DOHH2 (cell line): ENCODE results near the gene NREP.

Experiments
- H3F3A ChIP-seq: fragments of 200-600 bp; sonication (generic), shearing (Covaris generic); 2 replicates; pipeline ENCODE4 v1.6.0; 2016; ENCODE audit warnings: antibody characterized with exemption, mild to moderate bottlenecking; ENCODE audit not compliant: control insufficient read depth, insufficient read depth
- H3K27ac ChIP-seq: fragments of 200-600 bp; sonication (generic); 2 replicates; pipeline ENCODE4 v1.5.1; 2014; ENCODE audit warnings: low read depth, mild to moderate bottlenecking, low read length, moderate library complexity
- H3K27me3 ChIP-seq: fragments of 200-600 bp; sonication (generic); 2 replicates; pipeline ENCODE4 v1.6.1; 2014; ENCODE audit warnings: mild to moderate bottlenecking, low read length, mixed read lengths; ENCODE audit not compliant: control insufficient read depth
- H3K36me3 ChIP-seq: fragments of 200-600 bp; sonication (generic); 2 replicates; pipeline ENCODE4 v1.6.1; 2014; ENCODE audit warnings: mild to moderate bottlenecking, low read length, moderate library complexity, mixed read lengths; ENCODE audit not compliant: control insufficient read depth
- H3K4me1 ChIP-seq: fragments of 200-600 bp; sonication (generic); 2 replicates; pipeline ENCODE4 v1.6.1; 2014; ENCODE audit warnings: mild to moderate bottlenecking, low read length, mixed read lengths; ENCODE audit not compliant: control insufficient read depth
- H3K4me2 ChIP-seq: fragments of 200-600 bp; sonication (generic); 2 replicates; pipeline ENCODE4 v1.6.0; 2014; ENCODE audit warnings: mild to moderate bottlenecking, low read length, moderate library complexity
- H3K4me3 ChIP-seq: fragments of 200-600 bp; sonication (generic); 2 replicates; pipeline ENCODE4 v1.5.1; 2014; ENCODE audit warnings: mild to moderate bottlenecking, low read length, mixed read lengths
- H3K79me2 ChIP-seq: fragments of 200-600 bp; sonication (generic); 2 replicates; pipeline ENCODE4 v1.6.1; 2014; ENCODE audit warnings: mild to moderate bottlenecking, low read length, mixed read lengths; ENCODE audit not compliant: control insufficient read depth
- H3K9me2 ChIP-seq: fragments of 200-600 bp; sonication (generic); replicated peaks from 2 replicates; pipeline ENCODE4 v1.6.1; 2014; ENCODE audit warnings: mild to moderate bottlenecking, low read length, mixed read lengths; ENCODE audit not compliant: control insufficient read depth
- H3K9me3 ChIP-seq: fragments of 200-600 bp; sonication (generic); 2 replicates; pipeline ENCODE4 v1.6.1; 2014; ENCODE audit warnings: antibody characterized with exemption, low read length, mixed read lengths; ENCODE audit not compliant: control insufficient read depth, insufficient read depth
- H4K20me1 ChIP-seq: fragments of 200-600 bp; sonication (generic); 2 replicates; pipeline ENCODE4 v1.6.0; 2014; ENCODE audit warnings: low read depth, mild to moderate bottlenecking, antibody characterized with exemption, low read length, moderate library complexity; ENCODE audit not compliant: control insufficient read depth, insufficient read depth
- EZH2phosphoT487 ChIP-seq: fragments of 200-600 bp; sonication (generic); IDR thresholded peaks from 2 replicates; pipeline ENCODE4 v1.6.1; 2017; ENCODE audit warnings: borderline replicate concordance, mild to moderate bottlenecking, antibody characterized with exemption, low read length, moderate library complexity, mixed read lengths
- TF ChIP-seq, protein P1 (sequence below): fragments of 200-600 bp; sonication (generic); IDR thresholded peaks from one replicate; pipeline ENCODE4 v1.5.1; 2014; ENCODE audit warnings: antibody characterized with exemption, mild to moderate bottlenecking, low read depth, low read length; ENCODE audit not compliant: poor library complexity, severe bottlenecking

The NREP gene

DNA sequence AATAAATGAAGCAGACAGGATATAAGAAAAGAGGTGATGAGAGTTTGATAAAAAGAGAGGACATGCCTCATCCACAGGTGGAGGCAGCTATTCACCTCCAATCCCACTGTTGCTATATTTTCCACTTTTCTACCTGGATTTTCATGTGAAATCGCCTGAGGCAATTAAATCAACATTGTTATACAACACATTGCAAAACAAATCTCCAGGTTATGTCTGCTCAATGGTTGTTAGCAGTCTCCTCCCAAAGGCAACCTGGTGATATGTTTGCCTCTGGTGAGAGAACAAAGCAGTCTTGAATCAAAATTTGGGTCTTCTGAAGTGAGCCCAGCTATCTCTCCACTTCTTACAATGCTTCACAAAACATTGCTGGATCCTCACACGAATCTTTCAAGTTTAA, 30.0 kb downstream of the NREP start:
- no peaks in the 10 kb centered on the region for H3K79me2 ChIP-seq
- H3K4me2 ChIP-seq = no peak overlapping the region
- no peak for TF ChIP-seq EZH2phosphoT487
- TF ChIP-seq, protein P1, sequence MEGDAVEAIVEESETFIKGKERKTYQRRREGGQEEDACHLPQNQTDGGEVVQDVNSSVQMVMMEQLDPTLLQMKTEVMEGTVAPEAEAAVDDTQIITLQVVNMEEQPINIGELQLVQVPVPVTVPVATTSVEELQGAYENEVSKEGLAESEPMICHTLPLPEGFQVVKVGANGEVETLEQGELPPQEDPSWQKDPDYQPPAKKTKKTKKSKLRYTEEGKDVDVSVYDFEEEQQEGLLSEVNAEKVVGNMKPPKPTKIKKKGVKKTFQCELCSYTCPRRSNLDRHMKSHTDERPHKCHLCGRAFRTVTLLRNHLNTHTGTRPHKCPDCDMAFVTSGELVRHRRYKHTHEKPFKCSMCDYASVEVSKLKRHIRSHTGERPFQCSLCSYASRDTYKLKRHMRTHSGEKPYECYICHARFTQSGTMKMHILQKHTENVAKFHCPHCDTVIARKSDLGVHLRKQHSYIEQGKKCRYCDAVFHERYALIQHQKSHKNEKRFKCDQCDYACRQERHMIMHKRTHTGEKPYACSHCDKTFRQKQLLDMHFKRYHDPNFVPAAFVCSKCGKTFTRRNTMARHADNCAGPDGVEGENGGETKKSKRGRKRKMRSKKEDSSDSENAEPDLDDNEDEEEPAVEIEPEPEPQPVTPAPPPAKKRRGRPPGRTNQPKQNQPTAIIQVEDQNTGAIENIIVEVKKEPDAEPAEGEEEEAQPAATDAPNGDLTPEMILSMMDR = no peak
- H3F3A ChIP-seq = no peaks in the 10 kb centered on the region
- H4K20me1 ChIP-seq = no peaks in the 10 kb centered on the region
- H3K27ac ChIP-seq = no peak overlapping the region
- no peak overlapping the region for H3K4me3 ChIP-seq
- no peaks in the 10 kb centered on the region for H3K9me2 ChIP-seq
- no peaks in the 10 kb centered on the region for H3K9me3 ChIP-seq
- no peaks in the 10 kb centered on the region for H3K4me1 ChIP-seq
- H3K27me3 ChIP-seq = no peaks in the 10 kb centered on the region
- H3K36me3 ChIP-seq = peaks cover 13% of the 10 kb centered on the region

DNA sequence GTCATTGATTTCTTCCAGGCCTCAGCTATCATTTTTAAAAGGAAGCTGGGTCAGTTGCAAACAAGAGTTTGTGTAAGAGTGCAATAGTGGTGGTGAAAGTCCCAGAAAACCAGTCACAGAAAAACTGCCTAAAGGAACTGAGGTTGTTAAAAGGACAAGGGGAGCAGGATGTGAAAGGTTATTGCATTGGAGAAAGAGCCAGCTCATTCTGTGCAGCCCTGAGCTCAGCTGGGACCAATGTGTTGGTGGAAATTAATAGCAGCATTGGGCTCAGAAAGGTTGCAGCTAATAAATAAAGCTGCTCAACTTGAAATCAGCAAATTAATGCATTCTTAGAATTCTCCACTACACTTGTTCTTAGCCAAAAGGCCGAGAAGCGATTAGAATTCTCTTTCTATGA, 34.9 kb downstream of the NREP start:
- H3F3A ChIP-seq = no peaks in the 10 kb centered on the region
- no peaks in the 10 kb centered on the region for H3K4me1 ChIP-seq
- H3K79me2 ChIP-seq = no peaks in the 10 kb centered on the region
- no peak overlapping the region for H3K4me2 ChIP-seq
- H3K4me3 ChIP-seq = no peak overlapping the region
- H3K9me2 ChIP-seq = no peaks in the 10 kb centered on the region
- H4K20me1 ChIP-seq = no peaks in the 10 kb centered on the region
- H3K27me3 ChIP-seq = no peaks in the 10 kb centered on the region
- no peak overlapping the region for H3K27ac ChIP-seq
- H3K9me3 ChIP-seq = no peaks in the 10 kb centered on the region
- TF ChIP-seq, protein P1 = no peak
- no peak for TF ChIP-seq EZH2phosphoT487
- no peaks in the 10 kb centered on the region for H3K36me3 ChIP-seq

DNA sequence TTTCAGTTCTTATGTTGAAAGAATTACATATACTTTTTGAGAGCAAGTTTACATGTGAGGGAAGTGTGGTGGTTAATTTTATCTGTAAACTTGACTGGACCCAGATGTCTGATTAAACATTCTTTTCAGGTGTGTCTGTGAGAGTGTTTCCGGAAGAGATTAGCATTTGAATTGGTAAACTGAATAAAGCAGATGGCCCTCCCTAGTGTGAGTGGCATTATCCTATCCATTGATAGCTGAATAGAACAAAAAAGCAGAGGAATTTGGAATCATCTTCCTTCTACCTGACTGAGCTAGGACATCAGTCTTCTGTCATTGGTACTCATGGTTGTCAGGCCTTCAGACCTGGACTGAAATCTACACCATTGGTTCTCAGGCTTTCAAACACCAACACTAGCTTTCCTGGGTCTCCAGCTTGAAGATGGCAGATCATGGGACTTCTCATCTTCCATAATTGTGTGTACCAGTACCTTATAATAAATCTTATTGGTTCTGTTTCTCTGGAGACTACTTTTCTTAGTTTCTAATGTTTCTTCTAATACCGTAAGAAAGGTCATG, 36.6 kb downstream of the NREP start:
- Histone ChIP-seq H3K4me1 (no peaks in the 10 kb centered on the region), H3K9me2 (no peaks in the 10 kb centered on the region), H3F3A (no peaks in the 10 kb centered on the region), H3K9me3 (no peaks in the 10 kb centered on the region), H3K27ac (no peak overlapping the region), H3K4me2 (no peak overlapping the region), H3K79me2 (no peaks in the 10 kb centered on the region), H3K27me3 (no peaks in the 10 kb centered on the region), H4K20me1 (no peaks in the 10 kb centered on the region), H3K36me3 (no peaks in the 10 kb centered on the region), H3K4me3 (no peak overlapping the region)
- no peak for TF ChIP-seq EZH2phosphoT487
- TF ChIP-seq, protein P1 = no peak
